CD4-positive, alpha-beta T cell (primary cell): ENCODE data around the gene TTLL8. TPM values are rescaled to one million over a fixed set of nuclear protein-coding genes. Genes with fewer than 3 reads are reported as not detected.

Source experiments
- ATAC-seq: fragments of 200-7000 bp; cut with Tn5 transposase; one replicate; pipeline ENCODE4 v1.10.0; 2022; ENCODE audit warnings: mild to moderate bottlenecking; ENCODE audit not compliant: poor library complexity
- CTCF ChIA-PET: fragments of 350-600 bp; sonication (Branson Sonifier 250); formaldehyde crosslinking; loops from one replicate; lab custom pipeline; 2021; ENCODE audit warnings: antibody characterized with exemption, inconsistent platforms; lab: Charles Lee
- POLR2A ChIA-PET: fragments of 350-600 bp; sonication (Branson Sonifier 250); formaldehyde crosslinking; loops from one replicate; lab custom pipeline; 2021; ENCODE audit warnings: antibody characterized with exemption, inconsistent platforms; lab: Charles Lee
- DNase-seq, 14 experiments: peaks; one replicate each; pipeline ENCODE4 v3.0.0-alpha.2; 2013 to 2020; ENCODE audit warnings: mixed read lengths in 2 of 14
- H3K27ac ChIP-seq, 2 donors: one replicate each; pipeline versions ENCODE4 v1.5.1 to v1.7.0; 2013; ENCODE audit warnings: low read length in 2 of 2, low read depth in 1 of 2, mild to moderate bottlenecking in 1 of 2
- H3K27me3 ChIP-seq, 2 experiments: 1 replicate in 1 of 2; 2 replicates in 1 of 2; pipeline versions ENCODE4 v1.6.1 to v1.7.0; 2013; ENCODE audit warnings: low read length in 2 of 2, control low read depth in 1 of 2, mild to moderate bottlenecking in 1 of 2, moderate library complexity in 1 of 2; ENCODE audit not compliant: insufficient read depth in 2 of 2, control insufficient read depth in 1 of 2
- H3K36me3 ChIP-seq: one replicate; pipeline ENCODE4 v1.6.1; 2013; ENCODE audit warnings: low read length, control low read depth; ENCODE audit not compliant: insufficient read depth
- H3K4me1 ChIP-seq: one replicate; pipeline ENCODE4 v1.6.1; 2013; ENCODE audit warnings: low read length, control low read depth; ENCODE audit not compliant: insufficient read depth
- H3K4me3 ChIP-seq: one replicate; pipeline ENCODE4 v1.5.1; 2013; ENCODE audit warnings: mild to moderate bottlenecking, low read length, moderate library complexity
- H3K9me3 ChIP-seq, 2 experiments: 1 replicate in 1 of 2; 2 replicates in 1 of 2; pipeline versions ENCODE4 v1.6.1 to v1.7.0; 2013; ENCODE audit warnings: low read length in 2 of 2, mild to moderate bottlenecking in 2 of 2, control low read depth in 1 of 2, moderate library complexity in 1 of 2; ENCODE audit not compliant: control insufficient read depth in 1 of 2, insufficient read depth in 1 of 2
- H3K27ac Mint-ChIP-seq: one replicate; pipeline ENCODE4 v1.8.0; 2020; ENCODE audit warnings: mixed read lengths
- H3K27me3 Mint-ChIP-seq: one replicate; pipeline ENCODE4 v1.8.0; 2021; ENCODE audit warnings: mixed read lengths
- H3K36me3 Mint-ChIP-seq: one replicate; pipeline ENCODE4 v1.8.0; 2021; ENCODE audit warnings: low read depth, mixed read lengths
- H3K4me1 Mint-ChIP-seq: one replicate; pipeline ENCODE4 v1.8.0; 2021; ENCODE audit warnings: low read depth, mixed read lengths
- H3K4me3 Mint-ChIP-seq: one replicate; pipeline ENCODE4 v1.8.0; 2020; ENCODE audit warnings: mild to moderate bottlenecking, mixed read lengths
- H3K9me3 Mint-ChIP-seq: one replicate; pipeline ENCODE4 v1.8.0; 2020; ENCODE audit warnings: mixed read lengths
- CTCF ChIP-seq: fragments of 200-600 bp; IDR thresholded peaks from one replicate; pipeline ENCODE4 v1.8.0; 2022; ENCODE audit warnings: antibody characterized with exemption, mild to moderate bottlenecking
- intact Hi-C, 2 experiments: fragments of 100-400 bp; cut with DNase I in 1 of 2; cut with micrococcal nuclease in 1 of 2; formaldehyde crosslinking; loops; one replicate each; pipeline versions ENCODE4 v1.15.1 to v1.9.0; 2023 to 2025; cut with DNase I, micrococcal nuclease
- total RNA-seq, 174 experiments: library from RNA in 2 of 174; stranded (reverse) in 2 of 174; gene quantifications; one replicate each; pipeline ENCODE4 v1.2.3 and lab custom pipeline; 2021 to 2026

TTLL8 gene
- total RNA-seq, 2 experiments from 2014 or later = not detected

- H3K9me3 ChIP-seq = peaks cover 0 to 10% of the 10 kb centered on the region in 2 experiments
- no peak for ATAC-seq
- H3K4me3 Mint-ChIP-seq = no peak overlapping the region
- H3K27ac Mint-ChIP-seq = no peak overlapping the region
- no peaks in the 10 kb centered on the region for H3K36me3 Mint-ChIP-seq
- no peaks in the 10 kb centered on the region for H3K36me3 ChIP-seq
- H3K9me3 Mint-ChIP-seq = no peaks in the 10 kb centered on the region
- ChIA-PET CTCF (no interaction called here), POLR2A (interaction anchor here (1.1 kb wide), 1 partner anchor 64 kb away, joined by 3 read pairs; no protein-coding TSS in a partner anchor)
- H3K4me1 Mint-ChIP-seq = peaks cover 15% of the 10 kb centered on the region
- intact Hi-C loops = no loop called here
- peaks cover 7 to 11% of the 10 kb centered on the region in 2 experiments for H3K27me3 ChIP-seq
- no peak overlapping the region for H3K27ac ChIP-seq
- DNase-seq = peak in 1 of 14 experiments; percentile 11
- no peak for TF ChIP-seq CTCF
- H3K4me3 ChIP-seq = no peak overlapping the region
- H3K4me1 ChIP-seq = peaks cover 25% of the 10 kb centered on the region
- peaks cover 9% of the 10 kb centered on the region for H3K27me3 Mint-ChIP-seq
Observed at GRCh38 chr22:49996518-49997250, 61.4 kb downstream of the TTLL8 start.

- H3K27ac ChIP-seq = no peak overlapping the region
Observed at GRCh38 chr22:49996119-49996517, 62.0 kb downstream of the TTLL8 start.

More at GRCh38 chr22:49996119-49996517, 62.0 kb downstream of the TTLL8 start:
- POLR2A ChIA-PET = interaction anchor here (1.1 kb wide), 1 partner anchor 63 kb away, joined by 3 read pairs; no protein-coding TSS in a partner anchor
- peaks cover 7 to 11% of the 10 kb centered on the region in 2 experiments for H3K27me3 ChIP-seq
- ATAC-seq = no peak
- CTCF ChIA-PET = no interaction called here
- H3K27me3 Mint-ChIP-seq = peaks cover 9% of the 10 kb centered on the region
- intact Hi-C loops = no loop called here
- DNase-seq = no peak
- H3K27ac Mint-ChIP-seq = no peak overlapping the region
- H3K9me3 Mint-ChIP-seq = peaks cover under 1% of the 10 kb centered on the region
- peaks cover 15% of the 10 kb centered on the region for H3K4me1 Mint-ChIP-seq
- H3K4me1 ChIP-seq = peaks cover 25% of the 10 kb centered on the region
- no peaks in the 10 kb centered on the region for H3K36me3 Mint-ChIP-seq
- no peak for TF ChIP-seq CTCF
- no peak overlapping the region for H3K4me3 Mint-ChIP-seq
- H3K4me3 ChIP-seq = no peak overlapping the region
- H3K36me3 ChIP-seq = no peaks in the 10 kb centered on the region
- H3K9me3 ChIP-seq = peaks cover 0 to 10% of the 10 kb centered on the region in 2 experiments
